ENCODE results near the gene BTBD6. TPM values are rescaled to one million over a fixed set of nuclear protein-coding genes. Genes with fewer than 3 reads are reported as not detected.

Gene BTBD6
- total and polyA plus RNA-seq, 9 donors: 16.6 to 40.1 (median 34.4) TPM

DNA sequence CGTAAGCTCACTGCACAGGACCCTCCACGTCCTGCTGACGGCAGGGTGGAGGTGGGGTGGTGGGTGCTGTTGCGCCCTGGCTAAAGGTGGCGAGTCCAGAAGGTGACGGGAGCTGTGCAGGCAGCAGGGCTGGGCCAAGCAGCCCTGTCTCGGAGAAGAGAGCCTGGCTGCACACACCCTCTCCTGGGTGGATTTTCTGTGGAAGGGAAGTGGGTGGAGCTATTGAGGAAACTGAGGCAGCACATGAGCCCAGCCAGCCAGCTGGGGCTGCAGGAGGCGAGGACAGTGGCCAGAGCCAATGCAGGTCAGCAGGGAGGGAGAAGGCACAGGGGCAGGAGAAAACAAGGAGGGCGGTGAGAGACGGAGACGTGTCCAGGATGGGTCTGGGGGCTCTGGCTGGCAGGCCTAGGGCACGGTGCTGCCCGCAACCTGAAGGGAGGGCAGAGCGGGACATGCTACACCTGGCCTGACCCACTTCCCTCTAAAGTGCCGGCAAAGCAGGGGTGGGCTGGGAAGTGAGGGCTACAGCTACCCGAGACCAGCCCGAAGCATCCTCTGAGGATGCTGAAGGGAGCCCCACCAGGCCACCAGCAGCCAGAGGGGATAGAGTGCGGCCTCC lies 20.5 kb downstream of the BTBD6 start:
- Histone ChIP-seq H3K27me3 (no peaks in the 10 kb centered on the region), H3K27ac (no peak overlapping the region), H3K9me3 (no peaks in the 10 kb centered on the region), H3K4me1 (ENCODE audit: insufficient read depth) (no peaks in the 10 kb centered on the region), H3K36me3 (no peaks in the 10 kb centered on the region), H3K4me3 (no peak overlapping the region)
- intact Hi-C loops (cut with DNase I): loop anchor here in 1 of 4 donors (10.0 kb wide), 1 partner anchor 174 kb away; no protein-coding TSS in a partner anchor
- DNase-seq: no peak
- TF ChIP-seq EP300 (IDR thresholded peaks at IDR 0.05) (no peak), POLR2A (IDR thresholded peaks at IDR 0.05) (no peak)
- TF ChIP-seq, protein P1, sequence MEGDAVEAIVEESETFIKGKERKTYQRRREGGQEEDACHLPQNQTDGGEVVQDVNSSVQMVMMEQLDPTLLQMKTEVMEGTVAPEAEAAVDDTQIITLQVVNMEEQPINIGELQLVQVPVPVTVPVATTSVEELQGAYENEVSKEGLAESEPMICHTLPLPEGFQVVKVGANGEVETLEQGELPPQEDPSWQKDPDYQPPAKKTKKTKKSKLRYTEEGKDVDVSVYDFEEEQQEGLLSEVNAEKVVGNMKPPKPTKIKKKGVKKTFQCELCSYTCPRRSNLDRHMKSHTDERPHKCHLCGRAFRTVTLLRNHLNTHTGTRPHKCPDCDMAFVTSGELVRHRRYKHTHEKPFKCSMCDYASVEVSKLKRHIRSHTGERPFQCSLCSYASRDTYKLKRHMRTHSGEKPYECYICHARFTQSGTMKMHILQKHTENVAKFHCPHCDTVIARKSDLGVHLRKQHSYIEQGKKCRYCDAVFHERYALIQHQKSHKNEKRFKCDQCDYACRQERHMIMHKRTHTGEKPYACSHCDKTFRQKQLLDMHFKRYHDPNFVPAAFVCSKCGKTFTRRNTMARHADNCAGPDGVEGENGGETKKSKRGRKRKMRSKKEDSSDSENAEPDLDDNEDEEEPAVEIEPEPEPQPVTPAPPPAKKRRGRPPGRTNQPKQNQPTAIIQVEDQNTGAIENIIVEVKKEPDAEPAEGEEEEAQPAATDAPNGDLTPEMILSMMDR (IDR thresholded peaks at IDR 0.05): no peak
- WGBS, 3 donors: 90 to 93% (median 90%) methylated on average over 18 of the region's 18 CpGs

DNA sequence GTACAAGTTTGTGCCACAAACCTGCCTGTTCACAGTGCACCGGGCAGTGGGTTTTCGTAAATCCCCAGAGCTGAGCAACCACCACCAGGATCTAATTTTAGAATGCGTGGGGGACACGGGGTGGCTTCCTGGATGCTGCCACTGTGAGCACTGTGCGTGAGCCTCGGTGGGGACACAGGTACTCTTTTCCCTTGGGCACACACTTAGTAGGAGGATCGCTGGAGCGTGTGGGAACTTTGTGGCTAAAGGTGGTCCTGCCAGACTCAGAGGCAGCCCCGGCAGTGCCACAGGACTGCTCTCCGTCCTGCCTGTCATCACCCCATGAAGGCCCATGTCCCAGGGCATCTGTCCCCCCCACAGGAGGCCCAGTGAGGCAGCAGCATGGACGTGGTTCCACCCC lies 21.1 kb downstream of the BTBD6 start:
- no peak for DNase-seq
- Histone ChIP-seq H3K36me3 (no peaks in the 10 kb centered on the region), H3K9me3 (no peaks in the 10 kb centered on the region), H3K27ac (no peak overlapping the region), H3K4me3 (no peak overlapping the region), H3K27me3 (no peaks in the 10 kb centered on the region), H3K4me1 (ENCODE audit: insufficient read depth) (no peaks in the 10 kb centered on the region)
- intact Hi-C loops (cut with DNase I): loop anchor here in 1 of 4 donors (10.0 kb wide), 1 partner anchor 175 kb away; no protein-coding TSS in a partner anchor
- WGBS, 3 donors: 83 to 88% (median 86%) methylated on average over 11 of the region's 11 CpGs
- TF ChIP-seq, protein P1 (IDR thresholded peaks at IDR 0.05): no peak
- TF ChIP-seq POLR2A (IDR thresholded peaks at IDR 0.05): no peak
- no peak for TF ChIP-seq EP300 (IDR thresholded peaks at IDR 0.05)

DNA sequence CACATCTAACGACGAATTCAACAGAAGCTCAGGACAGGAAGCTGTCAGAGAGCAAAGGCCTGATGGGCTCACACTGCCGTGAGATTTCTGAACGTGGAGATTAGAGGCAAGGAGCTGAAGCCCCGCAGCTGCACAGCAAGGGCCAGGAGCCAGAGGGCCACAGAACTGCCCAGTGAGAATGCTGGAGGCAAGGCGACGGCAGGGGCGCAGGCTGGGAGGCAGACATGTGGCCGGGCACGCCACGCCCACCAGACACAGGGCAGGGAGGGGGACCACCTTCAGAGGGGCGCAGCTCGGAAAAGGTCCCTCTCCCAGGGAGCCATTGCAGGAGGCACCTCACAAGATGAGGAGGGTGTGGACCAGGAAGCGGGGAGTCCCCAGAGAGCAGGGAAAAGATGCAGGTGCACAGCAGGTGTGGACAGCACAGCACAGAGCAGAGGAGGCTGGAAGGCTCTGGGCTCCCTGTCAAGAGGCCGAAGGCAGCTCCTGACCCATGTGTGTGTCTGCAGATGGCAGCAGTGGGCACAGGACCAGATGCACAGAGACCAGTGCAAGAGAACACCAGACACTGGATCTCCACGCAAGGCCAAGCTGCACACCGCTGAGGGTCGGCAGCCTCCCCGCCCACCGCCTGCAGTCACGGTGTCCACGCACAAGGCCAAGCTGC lies 23.0 kb downstream of the BTBD6 start:
- no peaks in the 10 kb centered on the region for H3K9me3 ChIP-seq
- H3K27me3 ChIP-seq: no peaks in the 10 kb centered on the region
- H3K4me1 ChIP-seq (ENCODE audit: insufficient read depth): no peaks in the 10 kb centered on the region
- DNase-seq: no peak
- intact Hi-C loops (cut with DNase I): no loop called here
- no peak overlapping the region for H3K4me3 ChIP-seq
- TF ChIP-seq, protein P1 (IDR thresholded peaks at IDR 0.05): no peak
- no peak for TF ChIP-seq POLR2A (IDR thresholded peaks at IDR 0.05)
- no peak for TF ChIP-seq EP300 (IDR thresholded peaks at IDR 0.05)
- WGBS, 3 donors: 87 to 88% (median 88%) methylated on average over 21 to 22 of the region's 22 CpGs
- H3K36me3 ChIP-seq: no peaks in the 10 kb centered on the region
- H3K27ac ChIP-seq: no peak overlapping the region

DNA sequence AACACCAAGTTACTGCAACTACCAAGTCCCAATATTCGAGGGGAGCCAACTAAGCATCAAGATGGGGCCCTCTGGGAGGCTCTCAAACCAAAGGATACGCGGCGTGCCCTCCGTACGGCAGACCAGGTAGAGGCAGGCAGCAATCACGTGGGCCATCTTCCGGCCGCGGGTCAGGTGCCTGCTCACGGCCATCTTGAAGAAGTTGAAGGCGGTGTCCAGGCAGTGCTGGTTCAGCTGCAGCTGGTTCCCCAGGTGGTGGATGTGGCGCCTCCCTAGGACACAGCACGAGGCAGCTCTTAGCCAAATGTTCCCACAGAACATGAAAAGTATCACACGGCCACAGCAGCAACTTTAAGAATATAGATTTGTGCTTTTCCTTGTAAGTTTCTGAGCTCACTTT lies 24.3 kb downstream of the BTBD6 start:
- intact Hi-C loops (cut with DNase I): no loop called here
- H3K36me3 ChIP-seq: no peaks in the 10 kb centered on the region
- 81 to 93% (median 90%) methylated on average over 15 of the region's 15 CpGs for WGBS, 3 donors
- H3K9me3 ChIP-seq: no peaks in the 10 kb centered on the region
- no peak for DNase-seq
- H3K4me3 ChIP-seq: no peak overlapping the region
- no peak for TF ChIP-seq EP300 (IDR thresholded peaks at IDR 0.05)
- TF ChIP-seq, protein P1 (IDR thresholded peaks at IDR 0.05): no peak
- TF ChIP-seq POLR2A (IDR thresholded peaks at IDR 0.05): no peak
- H3K27me3 ChIP-seq: no peaks in the 10 kb centered on the region
- H3K4me1 ChIP-seq (ENCODE audit: insufficient read depth): no peaks in the 10 kb centered on the region
- no peak overlapping the region for H3K27ac ChIP-seq

Measured in ovary (tissue), 9 donors.